Measurements from ENCODE around the gene CEP152.

Gene CEP152

GRCh38 chr15:48766196-48766595, 44.7 kb downstream of the CEP152 start:
- no peak for DNase-seq

DNA sequence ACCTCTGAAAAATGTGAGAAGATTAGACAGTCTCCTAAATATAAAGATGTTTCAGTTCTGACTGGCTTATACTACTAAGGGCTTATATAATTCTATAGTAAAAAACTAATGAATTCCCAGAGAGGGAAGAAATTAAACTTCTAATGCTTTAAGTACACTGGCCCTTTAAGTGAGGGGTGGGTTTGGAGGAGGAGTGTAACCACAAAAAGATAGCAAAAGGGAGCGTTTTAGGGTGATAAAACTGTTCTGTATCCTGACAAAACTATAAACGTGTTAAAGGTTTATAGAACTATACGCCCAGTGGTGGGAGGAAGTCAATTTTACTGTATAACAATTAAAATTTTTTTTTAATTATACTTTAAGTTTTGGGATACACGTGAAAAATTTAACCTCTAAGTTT, 45.8 kb downstream of the CEP152 start:
- DNase-seq = no peak

GRCh38 chr15:48761393-48762158, 49.3 kb downstream of the CEP152 start:
- DNase-seq = no peak

GRCh38 chr15:48759921-48760320, 50.9 kb downstream of the CEP152 start:
- DNase-seq = no peak

DNA sequence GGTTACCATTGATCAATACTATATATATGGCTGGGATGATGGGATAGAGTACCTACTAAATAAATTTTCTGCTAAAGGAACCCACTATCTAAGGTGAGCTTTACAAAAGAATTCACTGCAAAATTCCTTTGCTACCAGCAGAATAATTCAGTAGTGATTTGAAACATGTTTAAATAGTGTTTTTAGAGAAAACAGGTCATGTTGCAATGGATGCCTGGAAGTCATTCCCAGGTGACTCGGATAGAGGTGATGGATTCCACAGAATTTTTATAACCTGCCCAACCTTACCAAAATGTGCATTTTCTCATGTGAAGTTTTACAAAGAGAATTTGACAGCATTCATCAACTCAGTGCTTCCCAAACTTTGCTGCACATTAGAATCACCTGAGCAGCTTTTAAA, 53.2 kb downstream of the CEP152 start:
- no peak for DNase-seq

GRCh38 chr15:48754011-48754410, 56.9 kb downstream of the CEP152 start:
- no peak for DNase-seq

GRCh38 chr15:48751595-48751994, 59.3 kb downstream of the CEP152 start:
- DNase-seq = no peak

DNA sequence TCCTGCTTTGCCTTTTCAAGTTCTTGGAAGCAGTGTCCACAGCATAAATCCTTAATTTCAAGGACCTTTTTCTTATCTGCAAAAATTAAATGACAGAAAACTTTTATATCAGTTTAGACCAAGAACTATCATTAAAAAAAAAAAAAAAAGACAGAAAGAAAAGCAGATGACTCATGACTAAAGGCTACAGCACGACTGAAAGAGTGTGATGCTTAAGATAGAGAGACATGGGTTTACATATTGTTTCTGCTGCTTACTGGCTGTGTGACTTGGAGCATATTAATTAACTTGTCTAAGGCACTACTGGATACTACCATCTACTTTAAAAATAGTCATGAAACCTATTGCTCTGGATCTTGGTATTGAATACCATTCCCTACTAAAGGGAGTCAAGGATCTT, 62.3 kb downstream of the CEP152 start:
- DNase-seq = no peak

DNA sequence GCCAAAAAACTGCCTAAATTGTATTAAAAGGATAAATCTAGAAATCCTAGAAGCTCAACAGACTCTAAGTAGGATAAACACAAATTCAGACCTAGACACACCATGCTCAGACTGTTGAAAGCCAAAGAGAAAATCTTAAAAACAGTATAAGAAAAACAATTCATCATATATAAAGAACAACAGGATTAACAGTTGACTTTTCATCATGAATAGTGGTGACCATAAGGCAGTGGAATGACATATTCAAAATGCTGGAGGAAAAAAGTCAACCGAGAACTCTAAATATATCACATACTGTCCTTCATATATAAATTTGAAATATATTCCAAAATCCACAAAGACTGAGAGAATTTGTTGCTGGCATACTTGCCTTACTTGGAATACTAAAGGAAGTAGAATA, 77.3 kb downstream of the CEP152 start:
- no peak for DNase-seq

GRCh38 chr15:48730506-48730905, 80.4 kb downstream of the CEP152 start:
- no peak for DNase-seq

GRCh38 chr15:48723969-48724368, 86.9 kb downstream of the CEP152 start:
- no peak for DNase-seq

GRCh38 chr15:48722764-48723661, 87.9 kb downstream of the CEP152 start:
- no peak for DNase-seq

DNA sequence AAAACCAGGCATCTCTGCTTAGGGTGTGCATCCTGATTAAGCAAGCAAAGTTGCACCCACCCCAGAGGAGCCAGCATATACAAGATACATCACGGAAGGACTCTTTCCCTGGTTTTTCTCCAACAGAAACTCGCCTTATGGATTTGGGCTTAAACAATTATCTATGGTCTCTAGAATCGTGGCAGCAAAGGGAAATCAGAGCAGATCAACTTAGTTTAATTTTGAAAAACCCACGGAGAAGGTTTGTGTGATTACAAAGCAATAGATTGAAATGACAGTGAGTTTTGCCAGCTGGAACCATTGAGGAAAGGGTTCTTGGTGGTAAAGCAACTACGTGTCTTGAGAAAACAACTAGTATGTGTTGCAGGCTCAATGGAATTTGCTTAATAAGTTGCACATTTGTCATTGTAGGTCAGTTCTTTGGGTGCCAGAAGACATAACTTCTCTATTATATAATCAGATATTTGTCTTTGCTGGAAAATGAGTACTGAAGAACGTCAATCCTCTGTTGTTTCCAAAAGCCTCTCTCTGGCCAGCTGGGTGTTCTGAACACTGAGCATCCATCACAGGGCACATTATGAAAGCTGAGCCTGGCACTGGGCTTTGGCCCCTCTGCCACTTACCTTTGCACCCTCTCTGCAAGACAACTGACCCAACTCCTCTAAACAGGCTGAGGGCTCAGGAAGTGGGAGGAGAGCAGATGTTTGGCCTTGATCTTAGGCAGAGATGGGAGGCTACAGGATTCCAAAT, 89.6 kb downstream of the CEP152 start:
- DNase-seq = no peak

- no peak for DNase-seq
Measured at GRCh38 chr15:48720646-48721045, 90.2 kb downstream of the CEP152 start.

GRCh38 chr15:48719668-48720067, 91.2 kb downstream of the CEP152 start:
- no peak for DNase-seq

DNA sequence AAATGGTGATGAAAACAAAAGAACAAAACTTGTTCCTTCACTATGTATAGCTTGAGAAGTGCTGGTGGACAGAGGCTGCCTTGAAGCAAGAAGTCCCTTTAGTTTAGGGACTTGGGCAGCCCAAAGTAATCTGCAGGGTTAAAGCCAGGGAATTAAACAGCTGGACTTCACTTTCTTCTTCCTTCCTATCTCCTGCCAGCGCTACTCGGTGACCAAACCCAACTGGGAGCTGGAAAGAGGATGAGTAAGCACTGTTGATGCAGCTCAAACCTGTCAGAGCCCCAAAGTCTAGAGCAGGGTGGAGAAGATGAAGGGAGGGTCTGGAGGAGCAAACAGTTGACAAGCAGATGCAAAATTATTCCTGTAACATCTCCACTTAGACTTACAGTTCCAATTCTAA, 92.2 kb downstream of the CEP152 start:
- DNase-seq = no peak

GRCh38 chr15:48717458-48717857, 93.4 kb downstream of the CEP152 start:
- no peak for DNase-seq

GRCh38 chr15:48712546-48712945, 98.3 kb downstream of the CEP152 start:
- no peak for DNase-seq

DNA sequence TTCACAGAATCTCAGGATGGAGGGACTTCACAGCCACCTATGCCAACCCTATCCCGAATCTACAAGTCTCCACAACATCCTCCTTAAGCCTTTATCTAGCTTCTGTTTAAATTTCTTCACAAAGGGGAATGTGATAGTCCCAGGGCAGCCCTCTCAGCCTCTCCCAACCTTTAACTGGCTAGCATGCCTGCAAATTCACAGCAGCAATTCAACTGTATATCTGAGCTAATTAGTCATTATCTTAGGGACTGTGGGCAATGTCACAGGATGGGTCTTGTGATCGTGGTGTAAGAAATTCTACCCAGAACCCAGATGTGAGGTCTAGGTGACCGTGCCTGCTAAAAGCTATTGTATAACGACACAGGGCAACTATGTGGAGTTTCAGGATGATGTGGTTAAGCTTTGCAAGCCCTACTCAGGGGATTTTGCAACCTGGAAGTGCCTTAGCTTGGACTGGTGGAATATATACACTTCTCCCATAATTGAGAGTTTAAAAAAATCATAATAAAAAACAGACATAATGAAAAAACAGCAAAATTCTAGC, 99.8 kb downstream of the CEP152 start:
- DNase-seq = no peak

GRCh38 chr15:48708641-48709040, 102.2 kb downstream of the CEP152 start:
- DNase-seq = no peak

DNA sequence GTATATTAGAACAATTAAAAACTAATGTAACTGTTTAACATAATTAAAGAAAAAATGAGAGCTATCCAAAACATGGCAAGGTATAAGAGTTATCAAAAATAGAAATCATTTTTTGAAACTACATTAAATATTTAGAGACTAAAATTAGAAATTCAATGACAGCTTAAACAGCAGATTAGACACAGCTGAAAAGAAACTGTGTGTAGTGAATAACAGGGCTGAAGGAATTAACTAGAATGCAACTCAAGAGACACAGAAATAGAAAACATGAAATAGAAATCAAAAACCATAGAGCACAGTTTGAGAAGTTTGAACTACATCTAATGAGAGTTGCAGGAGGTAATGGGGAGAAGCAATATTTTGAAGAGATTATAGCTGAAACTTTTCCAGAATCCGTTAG, 105.5 kb downstream of the CEP152 start:
- no peak for DNase-seq

GRCh38 chr15:48703544-48703943, 107.3 kb downstream of the CEP152 start:
- no peak for DNase-seq

DNA sequence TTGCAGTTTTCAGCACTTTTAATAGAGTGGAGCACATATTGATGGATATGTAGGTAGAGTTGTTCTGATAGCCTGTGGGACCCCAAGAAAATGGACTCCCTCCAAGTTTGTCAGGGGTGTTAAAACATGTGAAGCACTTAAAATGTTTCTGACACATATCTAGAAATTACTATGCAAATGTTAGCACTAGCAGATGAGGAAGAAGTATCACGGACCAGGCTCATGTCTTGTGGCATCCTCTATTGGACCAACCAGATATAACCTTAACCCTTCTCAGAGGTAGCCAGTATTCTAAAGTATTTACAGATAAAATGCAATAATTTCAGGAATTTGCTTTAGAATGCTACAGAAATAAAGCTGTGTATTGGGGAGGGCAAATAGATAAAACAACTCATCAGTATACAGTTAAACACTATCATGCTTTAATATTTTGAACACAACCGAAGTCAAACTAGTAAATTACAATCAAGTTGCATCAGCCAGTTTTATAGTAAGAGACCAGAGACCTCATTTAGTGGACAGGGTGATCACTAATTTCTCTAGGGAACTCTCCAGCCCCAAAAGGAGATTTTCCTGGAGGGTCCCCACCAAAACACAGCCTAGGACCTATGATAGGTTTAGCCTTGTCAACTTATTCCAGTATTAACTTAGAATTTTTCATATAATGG, 108.2 kb downstream of the CEP152 start:
- no peak for DNase-seq

All from NCI-H2029 (cell line).